HCT116 (cell line): ENCODE data around the gene ZBTB20. TPM values are rescaled to one million over a fixed set of nuclear protein-coding genes. Genes with fewer than 3 reads are reported as not detected.

Experiments used
- ATAC-seq: fragments of 200-7000 bp; cut with Tn5 transposase; 2 replicates; pipeline ENCODE4 v1.9.1; 2020; ENCODE audit warnings: mild to moderate bottlenecking, moderate library complexity
- BruUV-seq: library from RNA; stranded (reverse); fragments of 400-500 nt; replicated peaks from 2 replicates; lab custom pipeline; 2021; lab: Mats Ljungman, UMichigan
- CTCF ChIA-PET: fragments of 300-600 bp; sonication (Branson Sonifier 250); formaldehyde crosslinking; loops from one replicate; lab custom pipeline; 2021; ENCODE audit warnings: antibody characterized with exemption; lab: Charles Lee
- POLR2A ChIA-PET: fragments of 300-600, 350-600 bp; sonication (Branson Sonifier 250); formaldehyde crosslinking; loops from one replicate; lab custom pipeline; 2021; ENCODE audit warnings: antibody characterized with exemption; lab: Charles Lee
- RAD21 ChIA-PET, 2 experiments: fragments of 300-600 bp; sonication (Branson Sonifier 250); formaldehyde crosslinking; loops; one replicate each; lab custom pipeline; 2023; ENCODE audit warnings: low total read pairs in 2 of 2; ENCODE audit not compliant: uncharacterized antibody in 2 of 2, unreplicated experiment in 2 of 2, low non-redundant PET in 1 of 2; lab: Charles Lee
- DNase-seq: peaks from one replicate; pipeline ENCODE4 v3.0.0-alpha.2; 2010; ENCODE audit warnings: low read depth, low spot score
- H2AFZ ChIP-seq: fragments of 200-600 bp; shearing (Covaris generic), sonication (generic); 2 replicates; pipeline ENCODE4 v1.6.1; 2017; ENCODE audit warnings: low read depth, mixed run types, mixed read lengths, antibody characterized with exemption, low read length; ENCODE audit not compliant: poor library complexity, severe bottlenecking
- H3K27ac ChIP-seq: 2 replicates; pipeline ENCODE4 v1.5.1; 2012; ENCODE audit warnings: low read depth, low read length
- H3K27me3 ChIP-seq: fragments of 200-600 bp; sonication (generic); 2 replicates; pipeline ENCODE4 v1.6.1; 2016; ENCODE audit warnings: mixed run types, low read length, mixed read lengths; ENCODE audit not compliant: insufficient read depth
- H3K36me3 ChIP-seq, 2 experiments: fragments of 200-500 bp in 1 of 2; fragments of 200-600 bp in 1 of 2; sonication (Bioruptor generic) in 1 of 2; sonication (generic) in 1 of 2; 2 replicates each; pipeline versions ENCODE4 v1.5.1 to v1.6.1; 2014 to 2016; ENCODE audit warnings: low read length in 2 of 2, inconsistent platforms in 1 of 2, mixed read lengths in 1 of 2, mixed run types in 1 of 2; ENCODE audit not compliant: insufficient read depth in 2 of 2, control insufficient read depth in 1 of 2
- H3K4me1 ChIP-seq, 2 experiments: fragments of 200-600 bp in 1 of 2; sonication (generic) in 1 of 2; 2 replicates each; pipeline versions ENCODE4 v1.5.1 to v1.6.1; 2012 to 2017; ENCODE audit warnings: low read length in 2 of 2, inconsistent platforms in 1 of 2, mild to moderate bottlenecking in 1 of 2, mixed read lengths in 1 of 2, mixed run types in 1 of 2, moderate library complexity in 1 of 2; ENCODE audit not compliant: insufficient read depth in 2 of 2, control insufficient read depth in 1 of 2
- H3K4me2 ChIP-seq: fragments of 200-600 bp; sonication (generic); 2 replicates; pipeline ENCODE4 v1.6.1; 2017; ENCODE audit warnings: mixed run types, low read length, mixed read lengths
- H3K4me3 ChIP-seq, 2 experiments: fragments of 200-600 bp in 1 of 2; sonication (generic) in 1 of 2; replicated peaks in 1 of 2; 2 replicates each; pipeline ENCODE4 v1.5.1; 2011 to 2016; ENCODE audit warnings: low read length in 2 of 2, control low read depth in 1 of 2, low read depth in 1 of 2, mild to moderate bottlenecking in 1 of 2, mixed read lengths in 1 of 2, mixed run types in 1 of 2
- H3K79me2 ChIP-seq: fragments of 200-600 bp; sonication (generic); 2 replicates; pipeline ENCODE4 v1.6.1; 2017; ENCODE audit warnings: mild to moderate bottlenecking, mixed run types, low read length, moderate library complexity, mixed read lengths; ENCODE audit not compliant: insufficient read depth
- H3K9ac ChIP-seq: fragments of 200-600 bp; sonication (generic); 2 replicates; pipeline ENCODE4 v1.6.1; 2016; ENCODE audit warnings: low read length, mixed read lengths
- H3K9me2 ChIP-seq: fragments of 200-600 bp; sonication (generic), shearing (Covaris generic); 2 replicates; pipeline ENCODE4 v1.6.1; 2017; ENCODE audit warnings: mixed run types, mild to moderate bottlenecking, moderate library complexity; ENCODE audit not compliant: insufficient read depth
- H3K9me3 ChIP-seq, 2 experiments: fragments of 200-500 bp in 1 of 2; fragments of 200-600 bp in 1 of 2; sonication (Bioruptor generic) in 1 of 2; sonication (generic) in 1 of 2; 2 replicates each; pipeline ENCODE4 v1.6.1; 2014 to 2017; ENCODE audit warnings: low read length in 2 of 2, mixed read lengths in 2 of 2, inconsistent platforms in 1 of 2, low read depth in 1 of 2, mild to moderate bottlenecking in 1 of 2, mixed run types in 1 of 2, moderate library complexity in 1 of 2; ENCODE audit not compliant: control insufficient read depth in 1 of 2, insufficient read depth in 1 of 2
- H4K20me1 ChIP-seq: fragments of 200-600 bp; sonication (generic), shearing (Covaris generic); 2 replicates; pipeline ENCODE4 v1.6.1; 2017; ENCODE audit warnings: mixed run types, mild to moderate bottlenecking, moderate library complexity; ENCODE audit not compliant: insufficient read depth
- ATF3 ChIP-seq: IDR thresholded peaks from 2 replicates; pipeline ENCODE4 v1.6.1; 2012
- EGR1 ChIP-seq: IDR thresholded peaks from 2 replicates; pipeline ENCODE4 v1.6.1; 2012; ENCODE audit warnings: low read depth
- ELF1 ChIP-seq: IDR thresholded peaks from 2 replicates; pipeline ENCODE4 v1.6.1; 2012; ENCODE audit warnings: low read depth, borderline replicate concordance
- EZH2 ChIP-seq: fragments of 200-600 bp; sonication (generic); IDR thresholded peaks from 2 replicates; pipeline ENCODE4 v1.6.1; 2017; ENCODE audit warnings: antibody characterized with exemption, mixed run types
- JUND ChIP-seq: IDR thresholded peaks from 2 replicates; pipeline ENCODE4 v1.6.1; 2012
- POLR2AphosphoS5 ChIP-seq: IDR thresholded peaks from 2 replicates; pipeline ENCODE4 v1.6.1; 2011; ENCODE audit warnings: mild to moderate bottlenecking, low read depth, low read length, moderate library complexity
- RAD21 ChIP-seq: IDR thresholded peaks from 2 replicates; pipeline ENCODE4 v1.6.1; 2012; ENCODE audit warnings: low read depth, mild to moderate bottlenecking
- REST ChIP-seq: IDR thresholded peaks from 2 replicates; pipeline ENCODE4 v1.6.1; 2012; ENCODE audit warnings: low read depth
- SIN3A ChIP-seq: IDR thresholded peaks from 2 replicates; pipeline ENCODE4 v1.6.1; 2012; ENCODE audit warnings: low read depth
- TCF7L2 ChIP-seq: IDR thresholded peaks from 2 replicates; pipeline ENCODE4 v1.7.0; 2011; ENCODE audit warnings: borderline replicate concordance, inconsistent platforms; ENCODE audit not compliant: insufficient read depth, insufficient read length; ENCODE audit errors: extremely low read depth
- YY1 ChIP-seq: IDR thresholded peaks from 2 replicates; pipeline ENCODE4 v1.6.1; 2011; ENCODE audit warnings: low read length, low read depth, moderate library complexity, mild to moderate bottlenecking; ENCODE audit not compliant: insufficient replicate concordance; ENCODE audit errors: extremely low read depth
- ZBTB33 ChIP-seq: IDR thresholded peaks from 2 replicates; pipeline ENCODE4 v1.6.1; 2011; ENCODE audit warnings: mild to moderate bottlenecking, low read length, moderate library complexity; ENCODE audit not compliant: insufficient replicate concordance; ENCODE audit errors: extremely low read depth
- ZFX ChIP-seq: fragments of 450-650 bp; IDR thresholded peaks from 2 replicates; pipeline ENCODE4 v1.6.1; 2017
- ZNF274 ChIP-seq: fragments of 200-500 bp; sonication (Bioruptor generic); IDR thresholded peaks from 2 replicates; pipeline ENCODE4 v1.6.1; 2014; ENCODE audit warnings: mild to moderate bottlenecking, low read depth, low read length, inconsistent platforms
- intact Hi-C: fragments of 100-400 bp; cut with micrococcal nuclease; formaldehyde crosslinking; loops from 2 replicates; pipeline ENCODE4 v1.10.0; 2022
- total RNA-seq: library from RNA; stranded (reverse); gene quantifications from one replicate; pipeline ENCODE4 v1.2.1, GENCODE V29; 2021; ENCODE audit not compliant: unreplicated experiment

ZBTB20 gene
- total RNA-seq, 1 experiment from 2014 or later: 42.1 TPM

- no peaks in the 10 kb centered on the region for H3K9me2 ChIP-seq
- TF ChIP-seq EZH2: no peak
- TF ChIP-seq TCF7L2: no peak
- no peak for TF ChIP-seq ELF1
- TF ChIP-seq ZNF274: no peak
- no peak for TF ChIP-seq YY1
- no peak for TF ChIP-seq JUND
- no peak for TF ChIP-seq RAD21
- no peak for TF ChIP-seq EGR1
- no peak for TF ChIP-seq SIN3A
- TF ChIP-seq POLR2AphosphoS5: no peak
- no peak for TF ChIP-seq REST
- no peak for TF ChIP-seq ATF3
- TF ChIP-seq ZBTB33: no peak
- TF ChIP-seq ZFX: no peak
- ChIA-PET RAD21 (no interaction called here), CTCF (no interaction called here), POLR2A (no interaction called here)
- no peak overlapping the region for H3K27ac ChIP-seq
- H3K9ac ChIP-seq: no peak overlapping the region
- no peak overlapping the region for H2AFZ ChIP-seq
- H3K27me3 ChIP-seq: no peaks in the 10 kb centered on the region
- H3K9me3 ChIP-seq: no peaks in the 10 kb centered on the region
- H3K4me2 ChIP-seq: no peak overlapping the region
- H3K4me3 ChIP-seq: no peak overlapping the region
- no peak for ATAC-seq
- intact Hi-C loops: no loop called here
- peaks cover 95% of the 10 kb centered on the region for H3K79me2 ChIP-seq
- no peak for DNase-seq
- peaks cover 4% of the 10 kb centered on the region; the same call in 1 of the 2 replicates for H4K20me1 ChIP-seq
- H3K4me1 ChIP-seq: peaks cover 2 to 9% of the 10 kb centered on the region in 2 experiments; a peak in 2 of 4 replicates
- BruUV-seq: no TSS peak
- H3K36me3 ChIP-seq: no peaks in the 10 kb centered on the region
Measured at GRCh38 chr3:114456742-114457141, 690.3 kb downstream of the ZBTB20 start.
